DND-41 (cell line): ENCODE measurements around the gene CENPC.

Experiments
- ATAC-seq: fragments of 200-7000 bp; cut with Tn5 transposase; 3 replicates; pipeline ENCODE4 v1.9.1; 2021; ENCODE audit warnings: low read depth; ENCODE audit not compliant: insufficient read depth
- DNase-seq: peaks from one replicate; pipeline ENCODE4 v3.0.0-alpha.2; 2020
- H2AFZ ChIP-seq: 2 replicates; pipeline ENCODE4 v1.6.0; 2012; ENCODE audit warnings: low read depth, low read length
- H3K27ac ChIP-seq: 2 replicates; pipeline ENCODE4 v1.5.1; 2012; ENCODE audit warnings: low read length, inconsistent platforms
- H3K27me3 ChIP-seq: fragments of 200-600 bp; sonication (generic); 2 replicates; pipeline ENCODE4 v1.6.0; 2012; ENCODE audit warnings: low read length, mild to moderate bottlenecking, inconsistent platforms; ENCODE audit not compliant: insufficient read depth, poor library complexity
- H3K36me3 ChIP-seq: 2 replicates; pipeline ENCODE4 v1.5.1; 2012; ENCODE audit warnings: low read length, inconsistent platforms; ENCODE audit not compliant: insufficient read depth
- H3K4me1 ChIP-seq: 2 replicates; pipeline ENCODE4 v1.5.1; 2012; ENCODE audit warnings: mild to moderate bottlenecking, low read length; ENCODE audit not compliant: insufficient read depth
- H3K4me2 ChIP-seq: 2 replicates; pipeline ENCODE4 v1.6.0; 2012; ENCODE audit warnings: mild to moderate bottlenecking, moderate library complexity, low read length, inconsistent platforms; ENCODE audit not compliant: insufficient read depth
- H3K4me3 ChIP-seq, 2 experiments: fragments of 200-600 bp in 1 of 2; shearing (Covaris generic) in 1 of 2; 2 replicates each; pipeline ENCODE4 v1.5.1; 2012 to 2016; ENCODE audit warnings: inconsistent platforms in 2 of 2, low read length in 2 of 2, mild to moderate bottlenecking in 2 of 2, low read depth in 1 of 2, moderate library complexity in 1 of 2
- H3K79me2 ChIP-seq: 2 replicates; pipeline ENCODE4 v1.6.0; 2012; ENCODE audit warnings: low read length, inconsistent platforms; ENCODE audit not compliant: insufficient read depth
- H3K9ac ChIP-seq: 2 replicates; pipeline ENCODE4 v1.6.0; 2012; ENCODE audit warnings: low read depth, mild to moderate bottlenecking, inconsistent platforms, low read length, moderate library complexity
- H3K9me3 ChIP-seq: 2 replicates; pipeline ENCODE4 v1.5.1; 2012; ENCODE audit warnings: low read length, moderate library complexity, mild to moderate bottlenecking, inconsistent platforms; ENCODE audit not compliant: insufficient read depth, severe bottlenecking
- H4K20me1 ChIP-seq: 2 replicates; pipeline ENCODE4 v1.6.0; 2012; ENCODE audit warnings: low read length; ENCODE audit not compliant: insufficient read depth
- CTCF ChIP-seq: IDR thresholded peaks from 2 replicates; pipeline ENCODE4 v1.5.1; 2012; ENCODE audit warnings: borderline replicate concordance, low read length, moderate library complexity, mild to moderate bottlenecking; ENCODE audit not compliant: poor library complexity, severe bottlenecking; ENCODE audit errors: extremely low read depth
- EZH2 ChIP-seq: IDR thresholded peaks from 3 replicates; pipeline ENCODE4 v1.6.1; 2012; ENCODE audit warnings: borderline replicate concordance, low read depth, mild to moderate bottlenecking, moderate library complexity, low read length, inconsistent platforms; ENCODE audit not compliant: severe bottlenecking

Gene CENPC

GRCh38 chr4:67566335-67566734, 21.0 kb upstream of the CENPC start:
- Histone ChIP-seq H3K4me2 (no peak overlapping the region), H3K4me3 (no peak overlapping the region), H2AFZ (no peak overlapping the region), H3K79me2 (no peaks in the 10 kb centered on the region), H4K20me1 (no peaks in the 10 kb centered on the region), H3K4me1 (no peaks in the 10 kb centered on the region), H3K27ac (no peak overlapping the region), H3K9me3 (no peaks in the 10 kb centered on the region), H3K27me3 (no peaks in the 10 kb centered on the region), H3K9ac (no peak overlapping the region), H3K36me3 (no peaks in the 10 kb centered on the region)
- ATAC-seq (peak; percentile 48; the same call in 1 of the 3 replicates), DNase-seq (no peak)
- TF ChIP-seq EZH2 (no peak), CTCF (no peak)

- no peak overlapping the region for H2AFZ ChIP-seq
- no peaks in the 10 kb centered on the region for H3K79me2 ChIP-seq
- H3K4me1 ChIP-seq, result no peaks in the 10 kb centered on the region
These were observed 20.0 kb upstream of the CENPC start for GRCh38 chr4:67565284-67565683.

GRCh38 chr4:67558493-67558892, 13.2 kb upstream of the CENPC start, which contains the start of gene STAP1:
Gene STAP1 (plus strand): TSS chr4:67558727. CDS start chr4:67558810, 83 bp downstream.
- H2AFZ ChIP-seq, result 0 out of 2 replicates have a peak within 1 kb of the TSS, but pooled peaks have one; percentile 27
- H4K20me1 ChIP-seq, result no peaks in the 10 kb centered on the region

More at GRCh38 chr4:67565284-67565683, 20.0 kb upstream of the CENPC start:
- H4K20me1 ChIP-seq, result no peaks in the 10 kb centered on the region
- H3K27ac ChIP-seq, result no peak overlapping the region
- H3K9ac ChIP-seq, result no peak overlapping the region
- ATAC-seq (no peak), DNase-seq (no peak)
- H3K27me3 ChIP-seq, result no peaks in the 10 kb centered on the region
- no peaks in the 10 kb centered on the region for H3K36me3 ChIP-seq
- no peak overlapping the region for H3K4me2 ChIP-seq
- H3K4me3 ChIP-seq, result no peak overlapping the region
- no peaks in the 10 kb centered on the region for H3K9me3 ChIP-seq
- TF ChIP-seq CTCF (no peak), EZH2 (no peak)

More at GRCh38 chr4:67558493-67558892, 13.2 kb upstream of the CENPC start, which contains the start of gene STAP1:
- no peaks in the 10 kb centered on the region for H3K36me3 ChIP-seq
- H3K9me3 ChIP-seq, result no peaks in the 10 kb centered on the region
- H3K27ac ChIP-seq, result peak within 1 kb of the TSS; percentile 52; the same call in 1 of the 2 replicates
- H3K9ac ChIP-seq, result peak within 1 kb of the TSS; percentile 31; the same call in 1 of the 2 replicates
- DNase-seq (peak; percentile 73), ATAC-seq (peak; percentile 93)
- H3K27me3 ChIP-seq, result no peaks in the 10 kb centered on the region
- H3K4me1 ChIP-seq, result peaks cover 23% of the 10 kb centered on the region
- no peak for TF ChIP-seq EZH2
- TF ChIP-seq CTCF, result peak; percentile 42
- H3K4me2 ChIP-seq, result peak within 1 kb of the TSS; percentile 59
- H3K79me2 ChIP-seq, result no peaks in the 10 kb centered on the region
- H3K4me3 ChIP-seq, result peak within 1 kb of the TSS in 1 of 2 experiments; percentile 14; a peak in 1 of 4 replicates
